CD4-positive, alpha-beta T cell treated with Interleukin-15 for 1 hour (primary cell): Measurements from ENCODE around the gene METTL15.
"Not testable (repeated sequence)": the region's sequence is repeated elsewhere in the genome, so short reads cannot be mapped to it uniquely, and the experiment has no call there.

Source experiments
- DNase-seq: peaks from one replicate; pipeline ENCODE4 v3.0.0-alpha.2; 2020

Gene METTL15

GRCh38 chr11:28107750-28108618 is at the start of gene METTL15, which contains the start of gene KIF18A:
Gene METTL15, plus strand, starts transcription at chr11:28108388. Its CDS starts 4,947 bp downstream, at chr11:28113335.
Gene KIF18A, minus strand, starts transcription at chr11:28108156. Its CDS starts 10,209 bp downstream, at chr11:28097947.
- peak; percentile 99 for DNase-seq

DNA sequence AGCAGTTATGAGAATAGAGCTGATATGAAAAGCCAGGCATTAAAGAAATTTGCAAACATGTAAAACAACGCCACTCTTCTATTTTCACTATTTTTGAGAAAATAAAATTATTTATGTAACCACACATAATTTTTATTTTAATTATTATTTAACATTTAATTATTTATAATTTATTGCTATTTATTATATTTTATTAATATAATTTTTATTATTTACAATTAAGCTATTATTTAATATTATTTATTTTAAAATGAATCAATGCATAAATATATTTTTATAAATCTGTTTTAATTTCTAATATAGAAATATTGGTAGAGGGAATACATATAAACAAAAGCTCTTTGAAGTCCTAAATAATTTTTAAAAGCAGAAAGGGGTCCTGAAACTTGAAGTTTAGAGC is 36.9 kb upstream of the METTL15 start:
- no peak for DNase-seq

DNA sequence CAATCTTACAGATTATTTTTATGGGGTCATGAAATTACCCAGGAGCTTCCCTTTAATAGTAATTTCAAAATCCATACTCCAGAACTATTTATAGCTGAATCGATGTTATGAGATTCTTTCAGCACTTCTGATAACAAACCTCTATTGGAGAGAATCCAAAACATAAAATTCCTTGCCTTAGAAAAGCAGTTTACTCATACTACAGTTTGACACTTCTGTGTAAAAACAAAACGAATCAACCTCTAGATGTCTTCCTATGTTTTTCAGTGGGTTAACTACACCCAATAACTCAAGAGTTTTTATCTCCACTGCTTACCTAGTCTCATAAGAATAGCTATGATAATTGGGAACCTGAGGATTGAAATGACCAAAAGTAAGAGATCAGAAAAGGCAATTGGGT is 35.9 kb upstream of the METTL15 start:
- DNase-seq, result no peak

GRCh38 chr11:28077521-28077920 is 30.7 kb upstream of the METTL15 start:
- DNase-seq, result no peak

DNA sequence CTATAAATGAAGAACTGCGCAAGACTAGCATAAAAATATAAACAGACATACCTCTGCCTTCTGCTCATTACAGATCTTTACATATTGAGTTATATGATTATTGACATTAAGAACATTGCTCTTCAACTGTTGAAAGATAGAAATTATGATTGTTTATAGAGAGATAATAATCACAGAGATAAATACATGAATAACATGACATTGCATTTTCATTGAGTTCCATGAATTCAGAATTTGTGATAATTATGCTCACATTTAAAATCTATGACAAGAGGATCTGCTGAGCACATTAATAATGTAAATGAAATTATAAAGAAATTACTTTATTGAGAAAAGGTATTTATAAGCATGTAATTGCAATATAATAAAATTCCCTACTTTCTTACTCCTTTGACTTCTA is 25.1 kb upstream of the METTL15 start:
- no peak for DNase-seq

DNA sequence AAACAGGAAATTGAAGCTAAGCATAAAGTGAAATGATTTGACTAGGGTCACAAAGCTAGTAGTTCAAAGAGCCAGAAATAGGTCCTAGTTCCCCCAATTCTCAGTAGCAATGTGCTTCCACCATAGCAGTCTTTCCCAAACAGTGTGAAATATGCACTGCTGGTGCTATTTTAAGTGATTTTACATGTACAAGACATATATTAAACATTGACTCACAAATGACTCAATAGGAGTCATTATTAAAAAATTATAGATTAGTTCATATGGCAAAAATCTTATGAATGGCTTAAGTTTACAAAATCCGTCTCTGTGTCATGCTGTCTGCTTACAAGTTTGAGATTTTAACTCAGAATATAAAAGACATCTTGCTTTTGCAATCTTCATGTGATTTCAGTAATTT is 21.6 kb upstream of the METTL15 start:
- no peak for DNase-seq

DNA sequence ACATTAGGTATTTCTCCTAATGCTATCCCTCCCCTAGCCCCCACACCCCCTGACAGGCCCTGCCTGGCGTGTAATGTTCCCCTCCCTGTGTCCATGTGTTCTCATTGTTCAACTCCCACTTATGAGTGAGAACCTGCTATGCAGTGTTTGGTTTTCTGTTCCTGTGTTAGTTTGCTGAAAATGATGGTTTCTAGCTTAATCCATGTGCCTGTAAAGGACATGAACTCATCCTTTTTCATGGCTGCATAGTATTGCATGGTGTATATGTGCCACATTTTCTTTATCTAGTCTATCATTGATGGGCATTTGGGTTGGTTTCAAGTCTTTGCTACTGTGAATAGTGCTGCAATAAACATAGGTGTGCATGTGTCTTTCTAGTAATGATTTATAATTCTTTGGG is 21.0 kb upstream of the METTL15 start:
- DNase-seq, result not testable (repeated sequence)

- DNase-seq, result not testable (repeated sequence)
Measured at GRCh38 chr11:28087693-28088092, 20.5 kb upstream of the METTL15 start.

- DNase-seq, result no peak
Measured at GRCh38 chr11:28089378-28089777, 18.8 kb upstream of the METTL15 start.

DNA sequence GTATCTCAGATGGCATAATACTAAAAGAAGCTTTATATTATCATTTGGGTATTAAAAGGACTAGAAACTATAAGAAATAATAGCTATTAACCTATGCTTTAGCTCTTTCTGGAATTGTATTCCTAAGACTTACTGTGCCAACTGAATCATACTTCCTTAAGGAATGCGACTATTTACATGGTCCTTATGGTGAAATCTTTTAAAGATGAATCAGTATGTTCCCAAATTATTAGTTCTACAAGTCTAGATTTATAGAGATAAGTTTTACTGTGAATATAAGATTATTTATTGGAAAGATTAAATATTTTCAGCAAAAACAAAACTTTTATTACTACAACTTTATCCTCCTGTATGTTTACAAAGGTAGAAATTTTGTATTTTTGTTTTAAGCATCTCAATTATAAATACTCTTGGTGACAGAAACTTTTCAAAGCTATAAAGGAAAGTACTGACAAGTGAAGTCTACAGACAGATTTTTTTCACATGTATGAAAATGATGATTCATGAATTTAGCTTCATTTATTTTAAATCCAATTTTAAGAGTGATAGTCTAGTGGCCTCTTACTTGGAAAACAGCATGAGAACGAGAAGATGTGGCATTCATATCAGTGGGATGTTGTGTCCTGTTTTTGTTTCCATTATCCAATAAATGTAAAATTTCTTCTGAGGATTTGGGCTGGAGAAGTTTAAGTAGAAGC is 18.0 kb upstream of the METTL15 start:
- DNase-seq, result no peak

GRCh38 chr11:28092786-28093185 is 15.4 kb upstream of the METTL15 start:
- no peak for DNase-seq

GRCh38 chr11:28098257-28098656 is 9.9 kb upstream of the METTL15 start:
- no peak for DNase-seq

- no peak for DNase-seq
Measured at GRCh38 chr11:28099715-28100114, 8.5 kb upstream of the METTL15 start.

- no peak for DNase-seq
Measured at GRCh38 chr11:28100665-28101064, 7.5 kb upstream of the METTL15 start.

GRCh38 chr11:28102300-28102699 is 5.9 kb upstream of the METTL15 start:
- not testable (repeated sequence) for DNase-seq

- DNase-seq, result no peak
Measured at GRCh38 chr11:28104425-28104824, 3.8 kb upstream of the METTL15 start.

DNA sequence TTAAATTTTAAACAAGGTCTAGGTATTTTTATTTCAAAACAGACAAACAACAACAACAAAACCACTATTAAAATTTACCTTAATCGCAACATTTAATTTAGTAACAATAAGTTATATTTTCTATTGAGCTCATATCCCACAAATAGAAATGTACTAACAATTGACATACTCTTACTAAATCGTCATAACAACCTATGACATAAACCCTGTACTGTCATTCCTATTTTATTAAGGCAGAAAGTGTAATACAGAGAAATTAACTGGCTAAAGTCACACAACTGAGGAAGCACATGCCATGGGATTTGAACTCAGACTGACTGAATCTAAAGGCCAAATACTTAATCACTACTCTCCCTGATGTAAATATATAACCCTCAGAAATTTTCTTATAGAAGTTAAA is 3.2 kb upstream of the METTL15 start:
- no peak for DNase-seq

DNA sequence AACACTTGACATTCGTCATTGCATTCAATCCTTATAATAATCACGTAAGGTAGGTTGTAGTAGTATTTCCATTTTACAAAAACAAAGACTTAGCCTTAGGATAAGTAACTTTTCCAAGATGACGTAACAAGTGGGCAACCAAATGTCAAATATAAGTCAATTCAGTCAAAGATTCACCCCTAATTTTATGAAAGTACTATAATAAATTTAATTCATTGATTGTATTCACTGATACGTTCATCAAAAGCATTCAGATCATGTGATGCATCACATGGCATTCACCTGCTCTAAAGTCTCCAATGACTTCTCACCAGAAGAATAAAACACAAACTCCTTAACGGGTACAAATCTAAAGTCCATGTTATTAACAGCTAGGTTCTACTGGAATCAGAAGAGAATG is 2.3 kb upstream of the METTL15 start:
- no peak for DNase-seq

GRCh38 chr11:28106353-28107043 is 1.7 kb upstream of the METTL15 start:
- DNase-seq, result no peak

DNA sequence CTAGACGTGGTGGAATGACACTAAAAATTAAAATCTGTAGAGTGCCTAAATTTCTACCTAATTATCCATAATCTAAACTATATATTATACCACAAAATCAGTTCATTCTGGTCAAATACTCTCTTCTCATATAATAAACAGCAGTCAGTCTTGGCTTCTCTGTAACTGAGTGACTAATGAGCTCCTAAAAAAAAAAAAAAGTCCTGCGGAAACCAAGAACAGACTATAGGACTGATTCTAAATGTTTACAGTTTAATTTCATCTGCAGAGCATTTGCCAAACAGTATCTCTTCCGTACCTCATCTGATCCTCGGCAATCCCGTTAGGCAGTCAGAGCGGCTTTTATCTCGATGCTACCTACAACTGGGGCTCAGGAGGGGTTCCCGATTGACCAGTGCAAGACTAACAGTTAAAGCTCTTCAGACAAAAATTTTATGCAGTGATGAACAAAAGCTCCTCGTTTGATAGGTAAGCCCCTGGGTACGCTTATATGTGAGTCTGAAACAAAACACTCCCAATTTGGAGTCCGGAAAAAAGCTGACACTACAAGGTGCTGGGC is 918 bp upstream of the METTL15 start:
- DNase-seq, result no peak

DNA sequence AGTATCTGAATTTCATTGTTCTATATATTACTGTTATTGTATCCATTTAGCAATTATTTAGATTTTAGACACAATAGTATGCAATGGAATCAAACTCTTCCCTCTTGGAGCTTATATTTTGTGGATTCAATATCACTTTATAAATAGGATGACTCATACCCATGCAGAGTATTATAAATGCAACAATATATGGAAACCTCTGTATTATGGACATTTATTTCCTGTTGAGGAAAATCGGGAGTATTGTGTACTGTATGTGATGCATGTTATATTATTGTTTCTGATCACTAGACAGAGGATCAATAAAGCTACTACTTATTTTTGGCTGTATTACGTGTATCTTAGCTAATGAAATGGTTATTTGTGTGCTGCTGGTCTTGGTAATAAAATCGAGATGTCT is 770 bp downstream of the METTL15 start:
- no peak for DNase-seq

DNA sequence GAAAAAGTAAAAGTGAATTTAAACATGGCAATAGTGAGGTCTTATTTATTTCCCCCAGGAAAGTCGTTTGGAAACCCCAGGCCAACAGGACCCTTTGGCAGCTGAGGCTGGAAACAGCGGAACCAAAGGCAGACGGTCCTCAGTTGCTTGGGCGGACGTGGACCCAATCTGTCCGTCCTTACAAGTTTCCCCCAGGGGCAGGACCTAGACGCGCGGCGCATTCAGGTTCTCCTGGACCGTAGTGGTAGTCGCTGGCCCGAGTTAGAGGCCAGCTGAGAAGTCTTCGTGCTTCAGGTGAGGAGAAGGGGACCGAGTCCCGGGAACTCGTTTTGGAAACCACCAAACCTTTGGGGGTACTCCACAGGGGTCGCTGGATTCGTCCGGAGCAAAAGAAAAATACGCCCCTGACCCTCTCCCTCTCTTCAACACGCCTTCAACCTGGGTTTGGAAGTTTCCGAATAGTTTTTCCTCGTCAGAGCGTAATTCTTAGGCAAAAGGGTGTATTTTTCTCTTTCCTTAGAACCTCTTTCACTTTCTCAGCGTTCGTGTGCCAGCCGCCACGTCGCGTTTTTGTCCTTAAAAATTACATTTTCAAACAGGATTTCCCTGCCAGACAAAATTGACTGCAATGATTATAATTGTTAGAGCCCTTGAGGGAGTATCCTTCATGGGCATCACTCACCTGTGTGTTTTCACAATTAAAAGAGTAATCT is 2.1 kb downstream of the METTL15 start:
- DNase-seq, result peak; percentile 61

DNA sequence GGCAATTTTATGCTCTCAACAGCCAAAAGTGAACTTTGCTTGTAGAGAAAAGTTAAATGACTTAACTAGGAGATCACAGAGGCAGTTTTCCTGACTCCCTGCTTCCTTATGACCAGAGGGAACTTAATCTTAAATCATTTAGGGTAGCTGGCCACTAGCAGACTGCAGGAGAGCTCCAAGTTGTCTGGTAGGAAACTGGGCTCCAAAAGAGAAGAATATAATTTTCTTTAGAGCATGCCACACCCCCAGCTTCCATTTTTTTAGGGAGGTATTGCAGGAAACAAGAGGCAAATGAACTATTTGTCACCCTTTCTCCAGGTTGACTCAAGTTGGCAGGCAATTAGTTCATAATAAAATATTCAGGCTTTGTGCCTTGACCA is 2.6 kb downstream of the METTL15 start:
- DNase-seq, result no peak
